HG03196 (cell line): ENCODE measurements around the gene PDE2A.

ENCODE experiments used
- ATAC-seq: cut with Tn5 transposase; IDR thresholded peaks from one replicate; pipeline ENCODE4 v1.9.1; 2021; ENCODE audit not compliant: unreplicated experiment

The PDE2A gene

DNA sequence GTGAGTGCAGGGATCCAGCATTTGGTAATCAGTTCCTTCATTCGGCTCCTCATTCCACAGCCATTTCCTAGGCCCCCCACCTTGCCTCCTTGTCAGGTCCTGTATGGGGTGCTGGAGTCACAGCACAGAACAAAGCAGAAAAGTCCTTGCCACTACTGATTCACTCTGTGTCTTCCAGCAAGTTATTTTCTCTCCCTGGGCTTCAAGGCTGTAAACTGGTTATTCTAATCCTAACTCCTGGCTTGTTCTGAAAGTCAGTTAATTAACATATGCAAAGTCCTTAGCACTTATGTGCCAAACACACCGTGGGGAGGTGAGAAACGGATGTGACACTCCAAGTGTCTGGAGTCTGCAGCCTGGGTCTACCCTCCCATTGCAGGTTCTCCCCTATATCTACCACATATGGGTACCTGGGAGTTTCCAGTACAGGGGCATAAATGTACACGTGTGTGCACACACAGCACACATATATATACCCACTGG is 30.6 kb upstream of the PDE2A start:
- no peak for ATAC-seq

DNA sequence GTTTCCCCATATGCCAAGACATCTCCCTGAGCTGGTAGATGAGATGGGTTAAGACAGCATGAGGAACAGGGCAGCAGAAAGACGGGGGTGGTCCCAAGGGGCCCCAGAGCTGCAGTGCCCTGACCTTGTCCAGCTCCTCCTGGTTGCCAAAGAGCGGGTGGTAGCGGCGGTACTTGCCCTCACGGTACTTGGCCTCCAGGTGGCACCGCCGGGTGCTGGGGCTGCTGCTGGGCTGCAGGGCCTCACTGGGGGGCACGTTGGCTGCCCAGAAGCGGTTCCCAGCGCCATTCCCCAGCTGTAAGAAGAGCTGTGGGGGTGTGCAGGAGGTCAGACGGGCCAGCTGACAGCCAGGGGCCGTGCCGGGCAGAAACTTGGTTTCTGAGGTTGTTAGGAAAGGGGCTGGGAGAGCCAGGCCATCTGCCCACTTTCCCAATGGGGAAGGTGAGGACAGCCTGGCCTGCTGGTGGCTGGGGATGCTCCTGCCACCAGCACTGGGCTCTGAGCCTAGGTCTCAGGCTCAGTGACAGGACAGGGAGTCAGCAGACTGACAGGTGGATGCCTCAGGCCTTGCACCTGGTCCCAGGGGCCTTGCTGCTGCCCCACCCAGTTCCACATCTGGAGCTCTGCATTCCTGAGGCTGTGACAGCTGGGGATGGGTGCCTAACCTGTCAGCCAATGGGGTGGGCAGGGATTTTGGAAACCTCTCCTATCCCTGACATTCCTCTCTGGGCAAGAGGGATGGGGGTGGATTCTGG is 30.0 kb upstream of the PDE2A start:
- no peak for ATAC-seq

DNA sequence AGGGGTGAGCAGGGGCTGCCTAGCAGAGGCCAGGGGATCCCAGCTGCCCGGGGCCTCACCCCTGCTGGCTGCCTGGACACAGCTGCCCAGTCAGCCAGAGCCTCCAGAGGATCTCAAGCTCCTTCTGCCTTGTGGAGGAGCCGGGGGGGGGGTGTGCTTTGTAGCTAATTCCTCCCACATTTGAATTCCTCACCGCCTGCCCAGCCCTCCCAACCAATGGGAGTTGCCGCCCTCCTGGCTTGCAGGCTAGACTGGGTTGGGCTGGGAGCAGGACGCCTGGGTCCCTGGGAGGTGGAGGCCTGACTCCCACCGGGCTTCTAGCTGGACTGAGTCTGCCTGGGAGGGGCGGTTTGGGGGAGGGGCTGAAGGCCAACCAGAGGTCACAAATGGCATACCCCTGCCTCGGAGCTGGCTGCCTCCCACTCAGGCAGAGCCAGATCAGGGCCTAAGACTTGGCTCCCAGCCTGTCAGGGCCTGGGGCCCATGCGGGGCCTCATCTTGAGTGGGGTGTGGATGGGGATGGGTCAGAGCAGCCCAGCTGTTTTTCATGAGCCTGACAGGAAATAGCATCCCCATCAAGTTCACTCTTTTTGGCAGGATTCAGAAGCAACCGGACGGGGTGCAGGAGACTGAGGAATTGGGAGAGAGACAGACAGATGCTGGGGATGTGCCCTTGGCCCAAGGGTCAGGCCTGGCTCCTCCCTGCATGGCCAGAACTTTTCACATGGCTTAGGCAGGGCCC is 29.2 kb upstream of the PDE2A start:
- no peak for ATAC-seq

DNA sequence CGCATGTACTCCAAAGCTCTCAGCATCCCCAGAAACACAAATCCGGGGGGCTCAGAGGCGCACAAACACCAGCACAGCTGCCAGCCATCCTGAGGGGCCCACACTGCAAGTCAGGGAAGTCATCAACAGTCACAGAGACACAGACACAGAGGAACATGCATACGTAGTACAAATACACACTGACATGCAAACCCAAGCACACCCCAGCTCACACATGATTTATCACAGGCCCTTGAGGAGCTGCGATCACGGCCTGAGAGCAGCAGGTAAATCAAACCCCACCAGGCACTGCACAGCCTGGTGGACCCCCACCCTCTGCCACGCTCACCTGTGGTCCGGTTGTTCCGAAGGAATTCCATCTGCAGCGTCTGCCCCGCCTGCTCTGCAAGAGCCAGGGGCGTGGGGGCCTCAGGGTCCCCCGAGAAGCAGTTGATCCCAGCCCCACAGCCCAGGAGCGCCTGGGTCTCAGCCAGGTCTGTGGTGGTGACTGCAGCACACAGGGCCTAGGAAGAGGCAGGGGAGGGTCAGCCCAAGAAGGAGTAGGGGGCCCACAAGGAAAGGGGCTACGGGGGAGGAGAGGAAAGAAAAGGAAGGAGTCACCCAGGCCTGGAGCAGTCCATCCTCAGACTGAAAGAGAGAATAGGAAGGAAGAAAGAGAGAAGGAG is 28.5 kb upstream of the PDE2A start:
- no peak for ATAC-seq

DNA sequence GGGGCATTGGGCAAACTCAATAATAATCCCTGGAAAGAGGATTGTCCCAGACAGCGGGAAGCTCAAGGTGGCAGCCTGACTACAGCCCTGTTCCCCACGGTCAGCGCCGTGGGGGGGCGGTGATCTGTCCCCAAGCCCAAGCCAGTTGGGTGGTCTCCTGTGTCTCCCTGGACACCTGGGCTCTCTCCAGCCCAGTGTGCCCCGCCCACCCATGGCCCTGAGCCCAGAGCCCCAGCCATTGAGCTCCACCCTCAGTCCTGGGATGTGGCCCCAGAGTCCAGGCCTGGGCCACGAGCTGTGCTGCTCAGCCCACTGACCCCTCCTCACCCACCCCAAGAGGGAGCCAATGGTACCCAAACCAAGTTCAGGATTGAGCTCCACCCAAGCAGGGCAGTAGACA is 27.9 kb upstream of the PDE2A start:
- no peak for ATAC-seq

DNA sequence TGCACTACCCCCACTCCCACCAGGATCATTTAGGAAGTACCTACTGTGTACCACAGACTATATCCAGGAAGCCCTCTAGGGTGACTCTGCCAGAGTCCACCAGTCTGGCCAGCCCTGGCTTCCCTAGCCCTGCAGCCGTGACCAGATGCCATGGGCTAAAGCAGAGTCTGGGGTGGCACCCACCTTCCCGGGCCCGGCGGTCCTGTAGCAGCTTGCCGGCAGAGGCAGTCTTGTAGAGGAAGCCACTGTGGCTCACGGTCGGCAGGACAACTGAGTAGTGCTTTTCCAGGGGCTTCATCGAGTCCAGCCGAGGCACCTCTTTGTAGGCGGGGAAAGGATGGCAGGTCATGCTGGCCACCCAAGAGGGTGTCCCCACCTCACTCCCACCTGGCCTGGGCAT is 27.2 kb upstream of the PDE2A start:
- ATAC-seq: no peak

DNA sequence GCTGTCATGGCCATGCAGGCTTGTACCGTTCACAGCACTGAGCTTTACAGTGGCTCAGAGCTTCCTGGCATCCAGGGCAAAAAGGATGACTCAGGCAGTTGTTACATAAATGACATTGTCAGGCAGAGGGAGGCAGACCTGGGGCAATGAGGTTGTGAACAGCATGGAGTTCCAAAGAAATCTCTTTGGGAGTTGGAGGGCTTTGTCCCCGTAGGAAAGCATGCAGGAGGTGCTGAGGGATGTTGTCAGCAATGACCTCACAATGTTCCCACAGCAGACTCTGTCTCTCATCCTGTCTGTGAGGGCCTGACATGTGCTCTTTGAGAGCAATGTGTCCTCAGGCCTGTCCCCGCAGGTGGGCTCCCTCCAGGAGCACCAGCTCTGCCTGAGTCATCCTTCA is 25.9 kb upstream of the PDE2A start:
- ATAC-seq: no peak

DNA sequence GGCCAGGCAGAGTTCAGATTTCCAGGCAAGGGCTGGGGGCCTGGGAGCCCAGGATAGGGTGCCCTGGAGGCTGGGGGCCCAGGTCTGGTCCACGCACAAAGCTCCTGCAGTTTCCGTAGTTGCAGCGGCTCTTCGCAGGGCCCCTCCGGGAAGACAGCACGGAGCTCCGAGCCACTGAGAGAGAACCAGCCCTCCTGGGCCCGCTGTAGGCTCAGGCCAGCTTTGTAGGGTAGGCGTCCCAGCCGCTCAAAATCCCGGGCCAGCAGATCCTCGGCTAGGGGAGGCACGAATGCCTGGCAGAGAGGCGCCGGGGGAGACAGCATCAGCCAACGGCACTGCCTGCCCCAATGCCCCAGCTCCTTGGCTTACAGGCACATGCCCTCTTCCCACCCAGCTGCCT is 23.6 kb upstream of the PDE2A start:
- ATAC-seq: no peak

DNA sequence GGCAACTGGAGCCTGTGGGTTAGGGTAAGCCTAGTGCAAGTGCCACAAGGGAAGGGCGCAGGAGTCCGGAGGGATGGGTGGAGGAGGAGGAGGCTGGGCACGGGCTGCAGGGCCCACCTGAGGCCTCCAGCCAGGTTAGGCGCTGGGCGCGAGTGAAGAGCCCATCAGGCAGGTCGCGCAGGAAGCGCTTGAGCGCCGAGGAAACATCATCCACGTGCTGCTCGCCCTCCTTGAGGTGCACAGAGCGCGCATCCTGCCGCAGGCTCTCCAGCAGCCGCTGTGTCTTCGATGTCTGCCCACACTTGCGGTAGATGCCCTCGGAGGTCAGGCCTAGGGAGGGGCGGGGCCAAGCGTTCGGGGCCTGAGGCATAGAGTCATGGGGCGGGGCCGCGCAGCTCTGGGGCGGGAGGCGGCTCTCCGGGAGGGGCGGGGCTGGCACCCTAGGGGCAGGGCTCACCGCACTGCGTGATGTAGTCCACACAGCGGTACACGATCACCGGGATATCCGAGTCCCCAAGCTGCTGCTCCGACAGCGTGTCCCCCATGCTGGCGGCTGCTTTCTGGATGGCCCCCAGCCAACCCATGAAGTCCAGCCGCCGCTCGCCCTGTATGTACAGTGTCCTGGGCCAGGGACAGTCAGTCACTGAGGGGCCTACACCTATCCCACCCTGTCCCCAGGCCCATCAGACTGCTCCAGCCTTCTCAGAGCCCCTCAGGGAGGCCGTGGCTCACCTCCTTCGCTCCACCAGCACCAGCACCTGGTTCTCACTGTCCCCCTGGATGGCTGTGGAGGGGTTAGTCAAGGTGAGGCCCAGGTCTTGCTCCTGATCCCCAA is 22.9 kb upstream of the PDE2A start:
- no peak for ATAC-seq

DNA sequence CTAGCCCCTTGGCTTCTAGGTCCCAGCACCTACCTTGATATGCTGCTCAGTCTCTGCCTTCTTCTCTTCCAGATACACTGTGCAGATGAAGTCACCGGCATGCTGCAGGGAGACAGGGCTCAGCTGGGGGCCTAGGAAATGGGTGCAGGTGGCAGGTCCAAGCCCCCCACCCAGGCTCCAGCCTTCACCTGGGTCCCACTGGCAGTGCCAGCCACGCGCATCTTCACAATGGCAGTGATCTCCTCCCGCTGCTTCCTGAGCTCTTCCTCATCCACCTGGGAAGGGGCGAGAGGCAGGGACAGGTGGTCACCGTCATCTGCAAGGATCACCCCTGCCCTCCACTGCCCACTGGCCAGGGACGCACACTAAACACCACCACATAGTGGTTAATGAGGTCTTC is 21.1 kb upstream of the PDE2A start:
- no peak for ATAC-seq

DNA sequence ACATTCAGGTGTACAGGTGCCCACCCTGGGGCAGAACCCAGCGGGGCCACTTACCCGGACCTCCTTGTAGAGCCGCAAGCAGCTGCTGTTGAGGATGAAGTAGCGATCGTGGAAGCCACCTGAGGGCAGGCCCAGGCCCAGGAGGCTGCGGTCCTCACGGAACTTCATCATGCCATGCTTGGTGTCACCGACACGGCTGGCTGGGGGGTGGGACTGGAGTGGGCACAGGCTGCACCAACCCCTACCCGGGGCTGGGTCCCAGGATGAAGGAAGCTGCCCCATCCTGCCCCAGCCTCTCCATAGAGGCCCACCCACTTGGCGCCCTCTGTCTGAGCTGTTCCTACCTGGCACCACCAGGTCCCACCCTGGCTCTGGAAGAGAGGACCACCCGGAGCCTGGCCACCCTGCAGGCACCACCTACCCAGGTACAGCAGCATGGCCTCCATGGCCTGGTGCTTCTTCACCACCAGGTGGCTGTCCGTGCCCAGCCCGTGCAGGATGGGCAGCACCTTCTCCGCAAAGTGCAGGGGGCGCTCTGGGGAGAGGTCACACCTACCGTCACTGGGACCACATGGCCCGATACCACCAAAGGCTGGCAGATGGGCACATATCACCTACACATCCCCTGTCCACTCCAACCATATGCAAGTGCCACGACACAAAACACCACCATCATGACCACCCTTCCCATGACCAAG is 19.2 kb upstream of the PDE2A start:
- no peak for ATAC-seq

DNA sequence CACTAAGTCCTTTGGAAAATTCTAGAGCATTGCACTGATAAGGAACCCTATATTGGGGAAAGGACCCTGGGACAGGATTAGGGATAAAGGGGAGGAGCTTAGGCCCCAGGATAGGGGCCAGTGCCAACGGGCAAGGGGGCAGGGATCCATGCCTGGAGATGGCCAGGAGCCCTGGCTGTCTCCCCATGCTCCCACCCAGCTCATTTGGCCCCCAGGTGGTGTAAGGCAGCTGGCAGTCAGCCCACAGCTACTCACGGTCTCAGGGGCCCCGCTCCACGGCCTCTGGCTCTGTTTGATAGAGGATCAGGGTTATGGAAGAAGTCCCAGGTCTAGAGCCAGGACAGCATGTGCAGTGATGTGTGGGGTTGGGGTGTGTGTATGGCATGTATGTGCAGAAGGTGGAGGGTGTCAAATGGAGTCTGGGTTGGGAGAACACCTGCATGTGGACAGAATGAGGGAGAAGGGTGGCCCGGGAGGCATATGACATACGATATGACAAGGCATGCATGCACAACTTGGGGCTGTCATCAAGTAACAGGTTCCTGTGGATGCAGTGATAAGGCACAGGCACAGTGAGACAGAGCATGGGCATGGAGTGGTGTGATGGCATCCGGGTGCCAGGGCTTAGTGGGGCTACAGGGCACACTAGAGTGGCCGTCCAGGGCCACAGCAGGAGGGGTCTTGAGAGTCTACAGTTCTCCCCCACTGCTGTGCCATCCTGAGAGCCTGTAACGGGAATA is 18.4 kb upstream of the PDE2A start:
- no peak for ATAC-seq

DNA sequence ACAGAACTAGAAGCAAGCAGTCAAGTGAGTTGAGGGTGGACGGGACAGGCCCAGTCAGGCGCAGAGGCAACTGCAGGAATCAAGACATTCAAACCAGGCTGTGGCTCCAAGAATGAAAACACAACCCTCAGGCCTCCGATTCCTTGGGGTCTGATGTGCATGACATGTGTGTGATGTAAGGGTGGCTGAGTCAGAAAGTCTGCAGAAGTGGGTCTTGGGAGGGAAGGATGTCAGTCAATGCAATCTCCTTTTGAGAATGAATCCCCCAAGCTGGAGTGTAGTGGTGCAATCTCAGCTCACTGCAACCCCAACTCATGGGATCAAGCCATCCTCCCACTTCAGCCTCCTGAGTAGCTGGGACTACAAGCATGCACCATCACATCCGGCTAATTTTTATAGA is 15.9 kb upstream of the PDE2A start:
- ATAC-seq: no peak

DNA sequence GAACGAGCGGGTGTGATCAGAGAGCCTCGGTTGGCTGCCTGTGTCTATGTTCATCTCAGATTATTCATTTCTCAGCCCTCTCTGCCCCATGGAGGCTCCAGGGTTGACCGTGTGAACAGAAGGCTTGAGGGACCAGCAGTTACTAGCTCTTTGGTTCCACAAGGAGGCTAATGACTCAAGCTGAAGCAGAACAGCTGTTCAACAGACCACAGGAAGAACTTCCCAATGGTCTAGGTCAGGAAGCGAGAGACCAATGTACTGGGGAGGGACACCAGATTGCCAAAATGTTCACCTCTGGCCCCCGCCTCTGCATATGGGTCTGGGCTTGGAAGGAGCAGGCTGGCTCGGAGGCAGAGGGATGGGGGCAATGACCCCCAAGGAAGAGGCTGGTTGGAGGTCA is 14.7 kb upstream of the PDE2A start:
- no peak for ATAC-seq

DNA sequence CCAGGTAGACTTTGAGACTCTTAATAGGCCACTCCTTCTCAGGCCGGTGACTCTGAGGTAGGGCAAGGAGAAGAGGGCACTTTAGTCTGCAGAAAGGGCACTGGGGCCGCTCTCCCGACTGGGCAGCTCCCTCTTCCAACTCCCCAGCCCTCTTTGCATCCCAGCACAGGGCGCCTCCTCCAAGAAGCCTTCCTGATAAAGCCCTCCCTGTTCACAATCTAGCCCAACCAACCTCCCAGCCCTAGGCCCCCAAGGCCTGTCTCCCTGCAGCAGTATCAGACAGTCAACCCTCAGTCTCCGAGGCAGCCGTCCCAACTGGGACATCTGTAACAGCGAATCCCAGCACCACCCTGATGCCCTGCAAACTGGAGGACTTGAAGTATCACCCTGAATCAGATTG is 14.3 kb upstream of the PDE2A start:
- no peak for ATAC-seq

DNA sequence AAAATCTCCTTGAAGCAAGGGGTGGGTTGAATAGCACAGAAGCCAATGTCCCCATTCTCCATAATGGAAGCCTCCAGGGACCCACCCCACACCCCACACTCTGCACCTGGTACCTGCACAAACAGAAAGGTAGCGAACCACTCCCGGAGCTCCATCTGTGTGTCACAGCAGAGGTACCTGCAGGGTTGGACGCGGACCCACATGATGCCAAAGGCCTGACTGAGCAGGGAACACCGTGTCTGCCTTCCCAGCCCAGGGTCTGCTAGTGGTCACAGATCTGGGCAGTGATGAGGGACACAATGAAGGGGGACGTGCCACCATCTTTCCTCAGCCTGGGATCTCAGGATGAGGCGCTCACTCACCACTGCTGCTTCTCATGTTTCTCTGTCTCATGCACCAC is 13.1 kb upstream of the PDE2A start:
- no peak for ATAC-seq

DNA sequence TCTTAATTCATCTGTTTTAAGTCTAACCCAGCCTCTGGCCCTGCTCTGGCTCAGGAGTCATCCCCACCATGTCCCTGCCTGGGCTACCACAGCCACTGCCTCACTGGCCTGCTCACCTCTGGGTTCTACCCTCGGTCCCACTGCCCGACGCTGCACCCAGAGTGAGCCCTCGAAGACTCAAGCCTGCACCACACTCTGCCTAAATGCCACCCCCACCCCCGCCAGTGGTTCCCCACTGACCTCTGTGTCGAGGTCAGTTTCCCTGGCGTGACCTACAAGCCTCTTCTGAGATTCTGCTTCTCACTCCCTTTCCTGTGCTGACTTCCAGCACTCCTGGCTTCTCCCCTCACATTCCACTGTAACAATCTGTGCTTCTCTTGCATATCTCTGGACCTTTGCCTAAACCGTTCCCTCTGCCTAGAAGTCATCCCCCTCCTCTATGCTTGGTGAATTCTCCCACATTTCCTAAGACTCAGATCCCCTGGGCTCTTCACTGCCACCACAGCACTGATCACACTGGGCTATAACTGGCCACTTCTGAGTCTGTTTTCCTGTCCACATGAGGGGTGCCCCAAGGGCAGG is 12.5 kb upstream of the PDE2A start:
- ATAC-seq: no peak

DNA sequence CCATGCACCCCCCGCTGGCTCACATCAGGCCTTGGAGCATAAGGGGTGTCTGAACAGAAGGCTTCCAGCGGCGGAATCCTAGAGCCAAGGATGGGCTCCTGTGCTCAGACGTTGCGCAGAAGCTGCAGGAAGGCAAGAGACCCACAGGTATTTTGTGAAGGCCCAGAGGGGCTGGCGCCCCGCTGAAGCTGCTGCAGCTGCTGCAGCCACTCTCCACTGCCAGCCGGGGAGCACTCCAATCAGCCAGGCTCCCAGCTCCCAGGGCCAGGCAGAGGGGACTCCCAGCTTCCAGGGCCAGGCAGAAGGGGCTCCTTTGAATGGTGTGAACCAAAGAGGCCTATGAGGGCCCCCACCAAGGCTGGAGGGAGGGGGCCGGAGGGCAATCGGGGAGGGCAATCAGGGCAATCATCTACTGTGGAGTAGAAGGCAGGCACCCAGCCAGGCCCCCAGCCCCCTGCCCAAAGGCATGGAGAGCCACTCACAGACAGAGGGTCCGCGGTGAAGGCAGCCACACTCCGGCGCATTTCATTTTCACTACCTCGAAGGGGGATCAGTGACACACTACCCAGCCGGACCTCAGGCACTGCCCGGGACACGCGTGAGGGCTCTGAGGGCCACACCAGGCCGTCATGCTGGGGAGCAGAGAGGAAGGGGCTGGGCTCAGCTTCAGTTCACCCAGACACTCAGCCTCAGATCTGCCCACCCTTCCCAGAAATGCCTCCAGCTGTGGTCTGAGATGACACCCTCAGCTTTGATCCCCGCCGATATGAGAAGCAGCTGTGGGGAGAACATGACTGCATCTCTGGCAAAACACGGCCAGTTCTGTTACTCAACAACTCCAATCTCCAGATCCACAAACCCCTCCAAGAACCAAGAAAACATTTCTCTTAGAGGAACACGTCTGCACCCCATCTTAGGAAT is 11.6 kb upstream of the PDE2A start:
- no peak for ATAC-seq
